HG03439 (cell line): ENCODE data around the gene PRDM10.

ENCODE experiments used
- ATAC-seq: cut with Tn5 transposase; IDR thresholded peaks from one replicate; pipeline ENCODE4 v1.9.1; 2021; ENCODE audit warnings: mild to moderate bottlenecking, moderate library complexity; ENCODE audit not compliant: unreplicated experiment

The PRDM10 gene

GRCh38 chr11:129854232-129854805 is 148.3 kb downstream of the PRDM10 start:
- ATAC-seq: no peak

- no peak for ATAC-seq
Measured at GRCh38 chr11:129853518-129854231, 149.0 kb downstream of the PRDM10 start.

DNA sequence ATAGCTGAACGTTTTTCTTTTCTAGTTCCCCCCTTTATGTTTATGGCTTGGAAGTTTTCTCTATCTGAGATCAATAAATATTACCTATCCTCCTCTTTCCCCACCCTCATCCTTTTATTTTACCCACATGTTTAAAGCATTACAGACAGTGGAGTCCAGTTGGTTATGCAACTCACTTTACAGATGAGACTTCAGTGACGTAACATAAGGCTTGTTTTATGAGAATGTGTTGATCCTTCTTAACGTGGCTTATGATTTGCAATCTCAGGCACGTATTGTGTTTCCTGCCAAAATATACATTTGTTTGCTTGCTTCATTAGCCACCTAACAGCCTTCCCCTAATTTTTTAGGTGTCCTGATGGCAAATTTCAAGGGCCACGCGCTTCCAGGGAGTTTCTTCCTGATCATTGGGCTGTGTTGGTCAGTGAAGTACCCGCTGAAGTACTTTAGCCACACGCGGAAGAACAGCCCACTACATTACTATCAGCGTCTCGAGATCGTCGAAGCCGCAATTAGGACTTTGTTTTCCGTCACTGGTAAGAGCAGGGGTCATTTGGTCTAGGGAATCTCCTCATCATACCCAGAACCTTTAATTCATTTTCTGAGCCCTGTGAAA is 150.4 kb downstream of the PRDM10 start:
- ATAC-seq: no peak
